GM12874 (cell line): Measurements from ENCODE around the gene SNAP47.

ENCODE experiments used
- TF ChIP-seq, protein P1 (sequence below): IDR thresholded peaks from 2 replicates; pipeline ENCODE4 v1.5.1; 2011; ENCODE audit warnings: low read depth, mild to moderate bottlenecking, control low read depth, low read length, moderate library complexity; ENCODE audit not compliant: insufficient read depth

SNAP47 gene

DNA sequence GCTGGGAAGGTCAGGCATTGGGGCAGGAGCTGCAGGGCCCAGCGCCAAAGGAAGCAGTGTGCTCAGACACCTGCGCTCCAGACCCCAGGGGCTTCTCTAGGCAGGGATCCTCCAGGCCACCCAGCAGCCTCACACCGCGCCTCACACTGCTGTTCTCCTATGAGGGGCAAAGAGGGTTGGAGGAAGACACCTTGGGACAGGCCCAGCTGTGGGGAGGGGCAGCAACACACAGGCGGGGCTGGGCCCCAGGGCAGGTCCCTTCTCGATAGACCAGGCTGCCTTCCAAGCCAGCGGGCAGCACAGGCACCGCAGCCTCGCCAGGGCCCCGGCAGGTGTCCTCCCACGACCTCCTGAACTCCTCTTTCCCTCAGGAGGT, 59.6 kb downstream of the SNAP47 start:
- TF ChIP-seq, protein P1, sequence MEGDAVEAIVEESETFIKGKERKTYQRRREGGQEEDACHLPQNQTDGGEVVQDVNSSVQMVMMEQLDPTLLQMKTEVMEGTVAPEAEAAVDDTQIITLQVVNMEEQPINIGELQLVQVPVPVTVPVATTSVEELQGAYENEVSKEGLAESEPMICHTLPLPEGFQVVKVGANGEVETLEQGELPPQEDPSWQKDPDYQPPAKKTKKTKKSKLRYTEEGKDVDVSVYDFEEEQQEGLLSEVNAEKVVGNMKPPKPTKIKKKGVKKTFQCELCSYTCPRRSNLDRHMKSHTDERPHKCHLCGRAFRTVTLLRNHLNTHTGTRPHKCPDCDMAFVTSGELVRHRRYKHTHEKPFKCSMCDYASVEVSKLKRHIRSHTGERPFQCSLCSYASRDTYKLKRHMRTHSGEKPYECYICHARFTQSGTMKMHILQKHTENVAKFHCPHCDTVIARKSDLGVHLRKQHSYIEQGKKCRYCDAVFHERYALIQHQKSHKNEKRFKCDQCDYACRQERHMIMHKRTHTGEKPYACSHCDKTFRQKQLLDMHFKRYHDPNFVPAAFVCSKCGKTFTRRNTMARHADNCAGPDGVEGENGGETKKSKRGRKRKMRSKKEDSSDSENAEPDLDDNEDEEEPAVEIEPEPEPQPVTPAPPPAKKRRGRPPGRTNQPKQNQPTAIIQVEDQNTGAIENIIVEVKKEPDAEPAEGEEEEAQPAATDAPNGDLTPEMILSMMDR = no peak

DNA sequence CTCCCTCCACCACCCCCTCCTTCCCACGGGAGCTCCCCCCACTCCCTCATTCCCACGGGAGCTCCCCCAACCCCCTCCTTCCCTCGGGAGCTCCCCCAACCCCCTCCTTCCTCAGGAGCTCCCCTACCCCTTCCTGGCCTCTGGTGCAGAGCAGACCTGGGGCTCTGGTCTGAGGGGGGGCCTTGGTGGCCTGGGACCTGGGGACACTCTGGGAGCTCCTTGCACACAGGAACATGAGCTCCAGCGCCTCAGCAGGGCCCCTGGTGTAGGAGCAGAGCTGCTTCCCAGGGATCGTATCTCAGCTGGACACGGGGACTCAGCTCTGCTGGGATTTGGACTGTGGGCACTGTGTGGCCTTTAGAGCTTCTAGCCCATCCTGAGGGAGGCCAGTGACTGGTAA, 60.5 kb downstream of the SNAP47 start:
- TF ChIP-seq, protein P1 = no peak

DNA sequence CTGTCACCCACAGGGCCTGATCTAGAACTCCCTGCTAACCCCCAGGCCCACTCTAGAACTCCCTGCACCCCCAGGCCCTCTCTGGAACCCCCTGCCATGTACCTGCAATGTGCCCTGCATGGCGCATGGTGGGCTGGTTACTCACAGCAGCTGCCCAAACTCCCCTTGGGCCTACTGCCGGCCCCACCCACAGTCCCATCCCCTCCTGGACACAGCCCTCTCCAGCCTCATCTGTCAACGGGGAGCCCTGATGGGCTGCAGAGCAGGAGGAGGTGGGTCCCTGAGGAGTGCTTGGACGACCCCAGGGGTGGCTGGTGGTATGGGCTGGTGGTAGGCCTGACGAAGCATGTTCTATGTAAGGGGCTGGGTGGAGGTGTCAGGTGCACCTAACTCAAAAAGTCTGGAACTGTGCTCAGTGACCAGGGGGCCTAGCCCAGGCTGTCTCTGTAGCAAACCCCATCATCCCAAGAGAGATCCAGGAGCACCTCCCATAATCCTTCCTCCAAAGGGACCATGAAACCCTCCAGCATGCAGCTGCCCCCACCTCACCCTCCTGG, 61.2 kb downstream of the SNAP47 start:
- TF ChIP-seq, protein P1 = no peak

DNA sequence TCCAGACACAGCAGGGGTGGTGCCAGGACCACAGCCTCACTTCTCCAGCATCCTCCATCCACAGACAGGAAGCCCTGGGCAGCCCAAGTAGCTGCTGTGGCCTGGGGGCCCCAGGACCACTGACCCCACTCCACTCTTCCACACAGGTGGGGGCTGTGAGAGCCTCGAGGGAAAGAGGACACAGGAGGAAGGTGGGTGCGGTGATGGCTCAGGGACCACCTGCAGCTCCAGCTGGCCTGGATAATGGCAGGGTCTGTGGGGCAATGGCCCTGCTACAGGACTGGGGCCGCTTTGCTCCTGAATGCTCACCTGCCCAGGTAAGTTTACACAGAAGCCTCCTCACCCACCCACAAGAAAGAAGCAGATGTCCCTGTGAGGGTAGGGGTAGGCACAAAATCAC, 61.9 kb downstream of the SNAP47 start:
- TF ChIP-seq, protein P1 = no peak

DNA sequence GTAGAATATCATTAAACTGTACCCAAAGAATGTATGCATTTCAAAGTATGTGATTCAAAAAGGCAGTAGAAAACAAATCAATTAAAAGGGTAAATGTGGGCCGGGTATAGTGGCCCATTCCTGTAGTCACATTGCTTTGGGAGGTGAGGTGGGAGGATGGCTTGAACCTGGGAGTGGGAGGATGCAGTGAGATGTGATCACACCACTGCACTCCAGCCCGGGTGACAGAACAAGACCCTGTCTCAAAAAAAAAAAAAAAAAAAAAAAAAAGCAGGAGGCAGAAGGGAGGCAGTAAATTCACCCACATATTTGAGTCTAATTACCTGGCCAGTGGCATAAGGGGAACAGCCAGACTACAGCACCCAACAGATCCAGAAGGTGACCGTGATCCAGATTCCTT, 62.4 kb downstream of the SNAP47 start:
- TF ChIP-seq, protein P1 = no peak

DNA sequence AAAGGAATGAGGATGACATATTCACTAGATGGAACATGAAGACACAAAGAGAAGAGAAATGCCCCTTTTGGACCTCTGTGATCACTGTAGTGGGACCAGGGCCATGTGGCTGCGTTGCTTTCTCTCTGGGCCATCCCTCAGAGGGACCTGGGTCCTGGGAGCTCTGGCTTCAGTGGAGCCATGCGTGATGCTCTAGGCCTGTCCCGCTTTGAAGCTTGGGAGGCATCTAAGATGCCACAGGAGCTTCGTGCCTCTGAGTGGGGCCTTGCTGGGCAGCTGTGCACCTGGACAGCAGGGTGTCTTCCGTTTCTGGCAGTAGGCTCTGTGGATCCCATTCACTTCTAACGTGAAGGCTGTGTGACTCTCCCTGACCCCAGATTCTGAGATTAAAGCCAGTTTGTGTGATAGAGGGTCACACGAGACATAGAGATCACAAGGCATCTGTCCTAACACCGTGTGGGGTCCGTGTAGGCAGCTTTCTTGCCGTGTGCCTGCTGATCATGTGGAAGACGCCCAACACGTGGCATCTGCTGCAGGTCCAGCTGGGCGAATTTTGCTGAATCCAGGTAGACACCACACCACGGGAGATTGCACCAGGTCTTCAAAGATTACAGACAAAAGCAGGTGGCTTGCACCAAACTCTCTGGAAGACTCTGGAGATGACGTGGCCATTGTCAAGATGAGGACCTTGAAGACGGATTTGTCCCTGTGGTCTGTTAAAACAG, 63.0 kb downstream of the SNAP47 start:
- TF ChIP-seq, protein P1 = no peak

DNA sequence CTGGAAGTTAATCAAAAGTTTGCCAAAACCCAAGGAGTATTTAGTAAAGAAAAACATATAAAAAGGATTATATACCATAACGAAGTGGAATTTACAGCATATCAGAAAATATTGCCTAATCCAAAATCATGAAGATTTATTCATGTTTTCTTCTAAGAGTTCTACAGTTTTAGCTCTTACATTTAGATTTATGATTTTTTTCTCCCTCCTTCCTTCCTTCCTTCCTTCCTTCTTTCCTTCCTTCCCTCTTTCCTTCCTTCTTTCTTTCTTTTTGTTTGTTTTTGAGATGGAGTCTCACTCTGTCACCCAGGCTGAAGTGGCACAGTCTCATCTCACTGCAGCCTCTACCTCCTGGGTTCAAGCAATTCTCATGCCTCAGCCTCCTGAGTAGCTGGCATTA, 64.5 kb downstream of the SNAP47 start:
- TF ChIP-seq, protein P1 = no peak

DNA sequence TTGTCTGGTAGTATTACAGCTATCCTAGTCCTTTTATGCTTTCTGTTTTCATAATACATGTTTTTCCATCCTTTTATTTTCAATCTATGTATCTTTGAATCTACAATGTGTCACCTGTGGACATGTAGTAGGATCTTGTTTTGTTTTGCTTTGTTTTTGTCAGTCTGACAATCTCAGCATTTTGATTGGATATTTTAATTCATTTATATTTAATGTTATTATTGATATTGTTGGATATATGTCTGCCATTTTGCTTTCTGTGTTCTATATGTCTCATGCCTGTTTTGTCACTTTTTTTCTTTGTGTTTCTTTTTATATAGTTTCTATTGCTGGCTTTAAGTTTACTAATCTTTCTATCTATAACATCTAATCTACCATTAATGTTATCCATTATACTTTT, 68.7 kb downstream of the SNAP47 start:
- TF ChIP-seq, protein P1 = no peak
